Measurements from ENCODE around the gene MMP2.

MMP2 gene

GRCh38 chr16:55487048-55487803, 8.2 kb downstream of the MMP2 start:
- peak; percentile 79 for DNase-seq (ENCODE audit: low read depth, low spot score)
- CTCF ChIA-PET = interaction anchor here (0.9 to 2.3 kb wide), 5 partner anchors 8 to 52 kb away, joined by 3 to 13 read pairs (median 4); no protein-coding TSS in a partner anchor
- H3K4me3 ChIP-seq (ENCODE audit: low read depth, low read length) = no peak overlapping the region
- POLR2A ChIA-PET = interaction anchor here (1.3 to 2.8 kb wide), 4 partner anchors 8 to 12 kb away, joined by 4 to 34 read pairs (median 12); partner anchors contain the start of gene MMP2
- no peak for TF ChIP-seq CTCF (IDR thresholded peaks at IDR 0.05; ENCODE audit: insufficient read depth, low read length, missing control alignments)

- ChIA-PET CTCF (interaction anchor here (1.0 to 1.4 kb wide), 3 partner anchors 8 to 51 kb away, joined by 3 to 4 read pairs (median 3); no protein-coding TSS in a partner anchor), POLR2A (interaction anchor here (1.0 to 2.8 kb wide), 4 partner anchors 9 to 12 kb away, joined by 3 to 34 read pairs (median 8); partner anchors contain the start of gene MMP2)
- no peak overlapping the region for H3K4me3 ChIP-seq (ENCODE audit: low read depth, low read length)
- TF ChIP-seq CTCF (IDR thresholded peaks at IDR 0.05; ENCODE audit: insufficient read depth, low read length, missing control alignments) = no peak
- no peak for DNase-seq (ENCODE audit: low read depth, low spot score)
Observed at GRCh38 chr16:55488306-55488705, 9.3 kb downstream of the MMP2 start.

- CTCF ChIA-PET = interaction anchor here (0.8 to 1.6 kb wide), 3 partner anchors 9 to 215 kb away, joined by 3 to 6 read pairs (median 4); no protein-coding TSS in a partner anchor
- POLR2A ChIA-PET = interaction anchor here (1.0 to 2.4 kb wide), 3 partner anchors 10 to 11 kb away, joined by 3 to 12 read pairs (median 6); partner anchors contain the start of gene MMP2
- DNase-seq (ENCODE audit: low read depth, low spot score) = no peak
- TF ChIP-seq CTCF (IDR thresholded peaks at IDR 0.05; ENCODE audit: insufficient read depth, low read length, missing control alignments) = no peak
- no peak overlapping the region for H3K4me3 ChIP-seq (ENCODE audit: low read depth, low read length)
Observed at GRCh38 chr16:55489119-55489955, 10.3 kb downstream of the MMP2 start.

GRCh38 chr16:55489956-55490265, 10.9 kb downstream of the MMP2 start:
- POLR2A ChIA-PET = interaction anchor here (1.9 kb wide), 1 partner anchor 10 kb away, joined by 6 read pairs; no protein-coding TSS in a partner anchor
- CTCF ChIA-PET = interaction anchor here (0.7 to 4.0 kb wide), 5 partner anchors 9 to 214 kb away, joined by 3 to 26 read pairs (median 4); no protein-coding TSS in a partner anchor

GRCh38 chr16:55490301-55490700, 11.3 kb downstream of the MMP2 start:
- no peak for TF ChIP-seq CTCF (IDR thresholded peaks at IDR 0.05; ENCODE audit: insufficient read depth, low read length, missing control alignments)
- POLR2A ChIA-PET = interaction anchor here (1.9 kb wide), 1 partner anchor 9 kb away, joined by 6 read pairs; no protein-coding TSS in a partner anchor
- CTCF ChIA-PET = interaction anchor here (0.7 to 4.0 kb wide), 5 partner anchors 9 to 214 kb away, joined by 3 to 26 read pairs (median 4); no protein-coding TSS in a partner anchor
- no peak overlapping the region for H3K4me3 ChIP-seq (ENCODE audit: low read depth, low read length)
- no peak for DNase-seq (ENCODE audit: low read depth, low spot score)

More at GRCh38 chr16:55489956-55490265, 10.9 kb downstream of the MMP2 start:
- no peak for TF ChIP-seq CTCF (IDR thresholded peaks at IDR 0.05; ENCODE audit: insufficient read depth, low read length, missing control alignments)
- no peak for DNase-seq (ENCODE audit: low read depth, low spot score)
- no peak overlapping the region for H3K4me3 ChIP-seq (ENCODE audit: low read depth, low read length)
